Activated naive CD4-positive, alpha-beta T cell treated with anti-CD3 and anti-CD28 coated beads, Interleukin-2, amount 50 U/mL, for 72 hours (primary cell): ENCODE data around the gene ZNF784. TPM values are rescaled to one million over a fixed set of nuclear protein-coding genes. Genes with fewer than 3 reads are reported as not detected.
A peak's percentile ranks its signal among the peaks of the same experiment; 100 is the strongest.

Source experiments
- ATAC-seq, 2 donors: fragments of 150-1000 bp; cut with Tn5 transposase; 2 replicates each; pipeline ENCODE4 v1.10.0; 2021; ENCODE audit warnings: mild to moderate bottlenecking in 2 of 2, moderate library complexity in 2 of 2
- DNase-seq, 2 donors: peaks; one replicate each; pipeline ENCODE4 v3.0.0; 2021 to 2022; ENCODE audit warnings: low spot score in 2 of 2
- H3K27ac Mint-ChIP-seq, 2 donors: one replicate each; pipeline ENCODE4 v1.8.0; 2022; ENCODE audit warnings: mild to moderate bottlenecking in 2 of 2, mixed read lengths in 2 of 2
- H3K36me3 Mint-ChIP-seq, 2 donors: one replicate each; pipeline ENCODE4 v1.8.0; 2022; ENCODE audit warnings: mixed read lengths in 2 of 2
- H3K9me3 Mint-ChIP-seq, 2 donors: one replicate each; pipeline ENCODE4 v1.8.0; 2022; ENCODE audit warnings: mixed read lengths in 2 of 2
- total RNA-seq, 2 donors: library from RNA; stranded (reverse); gene quantifications; one replicate each; pipeline ENCODE4 v1.2.3, GENCODE V29; 2022

The ZNF784 gene
- 1 to 10 TPM; 3.6 to 3.9 TPM for total RNA-seq

- peak; percentile 91 to 94 for DNase-seq
- Mint-ChIP-seq H3K9me3 (peaks cover 0 to 4% of the 10 kb centered on the region in 2 donors), H3K36me3 (no peaks in the 10 kb centered on the region), H3K27ac (peak within 1 kb of the TSS; percentile 91 to 98)
- peak; percentile 50 to 74 for ATAC-seq
Measured at GRCh38 chr19:55624109-55625003, at the start of gene ZNF784. ZNF784 (minus strand) TSS chr19:55624566; CDS start chr19:55624561, 5 bp downstream.

- ATAC-seq: no peak
- peak overlapping the region; percentile 17 to 79 for H3K27ac Mint-ChIP-seq
- H3K9me3 Mint-ChIP-seq: no peaks in the 10 kb centered on the region
- no peak for DNase-seq
- H3K36me3 Mint-ChIP-seq: peaks cover 21 to 24% of the 10 kb centered on the region in 2 donors
Measured at GRCh38 chr19:55673889-55674288, 49.5 kb upstream of the ZNF784 start.

GRCh38 chr19:55673465-55673864 is 49.1 kb upstream of the ZNF784 start:
- ATAC-seq (no peak), DNase-seq (no peak)
- Mint-ChIP-seq H3K36me3 (peaks cover 17 to 21% of the 10 kb centered on the region in 2 donors), H3K9me3 (no peaks in the 10 kb centered on the region), H3K27ac (peak overlapping the region in 1 of 2 donors; percentile 75)

GRCh38 chr19:55672418-55672817 is 48.1 kb upstream of the ZNF784 start:
- ATAC-seq: no peak
- H3K9me3 Mint-ChIP-seq: no peaks in the 10 kb centered on the region
- H3K36me3 Mint-ChIP-seq: peaks cover 14 to 19% of the 10 kb centered on the region in 2 donors

GRCh38 chr19:55671054-55671378 is 46.6 kb upstream of the ZNF784 start:
- DNase-seq: no peak
- Mint-ChIP-seq H3K27ac (no peak overlapping the region), H3K9me3 (no peaks in the 10 kb centered on the region), H3K36me3 (peaks cover 8 to 19% of the 10 kb centered on the region in 2 donors)
- no peak for ATAC-seq

More at GRCh38 chr19:55672418-55672817, 48.1 kb upstream of the ZNF784 start:
- H3K27ac Mint-ChIP-seq: no peak overlapping the region
- DNase-seq: no peak

- H3K27ac Mint-ChIP-seq: peak overlapping the region in 1 of 2 donors; percentile 14
- ATAC-seq: no peak
- no peaks in the 10 kb centered on the region for H3K9me3 Mint-ChIP-seq
- peaks cover 3 to 14% of the 10 kb centered on the region in 2 donors for H3K36me3 Mint-ChIP-seq
- DNase-seq: no peak
Measured at GRCh38 chr19:55670280-55671053, 46.1 kb upstream of the ZNF784 start.

GRCh38 chr19:55669418-55670279 is 45.3 kb upstream of the ZNF784 start:
- Mint-ChIP-seq H3K36me3 (peaks cover 0 to 12% of the 10 kb centered on the region in 2 donors), H3K27ac (peak overlapping the region in 1 of 2 donors; percentile 79), H3K9me3 (no peaks in the 10 kb centered on the region)
- ATAC-seq (peak in 1 of 2 donors; percentile 4), DNase-seq (no peak)

- no peak for DNase-seq
- Mint-ChIP-seq H3K9me3 (no peaks in the 10 kb centered on the region), H3K27ac (peak overlapping the region in 1 of 2 donors; percentile 79), H3K36me3 (peaks cover 6 to 11% of the 10 kb centered on the region in 2 donors)
- ATAC-seq: no peak
Measured at GRCh38 chr19:55668603-55669348, 44.4 kb upstream of the ZNF784 start.

GRCh38 chr19:55667958-55668357 is 43.6 kb upstream of the ZNF784 start:
- DNase-seq: no peak
- no peak overlapping the region for H3K27ac Mint-ChIP-seq
- H3K9me3 Mint-ChIP-seq: no peaks in the 10 kb centered on the region
- no peak for ATAC-seq
- H3K36me3 Mint-ChIP-seq: peaks cover 10 to 14% of the 10 kb centered on the region in 2 donors

- H3K27ac Mint-ChIP-seq: no peak overlapping the region
- H3K9me3 Mint-ChIP-seq: no peaks in the 10 kb centered on the region
- DNase-seq (no peak), ATAC-seq (no peak)
- peaks cover 14 to 18% of the 10 kb centered on the region in 2 donors for H3K36me3 Mint-ChIP-seq
Measured at GRCh38 chr19:55667511-55667910, 43.1 kb upstream of the ZNF784 start.

GRCh38 chr19:55667006-55667381 is 42.6 kb upstream of the ZNF784 start:
- ATAC-seq (no peak), DNase-seq (no peak)
- no peak overlapping the region for H3K27ac Mint-ChIP-seq
- peaks cover 16 to 21% of the 10 kb centered on the region in 2 donors for H3K36me3 Mint-ChIP-seq
- H3K9me3 Mint-ChIP-seq: no peaks in the 10 kb centered on the region

GRCh38 chr19:55666343-55667005 is 42.1 kb upstream of the ZNF784 start:
- Mint-ChIP-seq H3K9me3 (no peaks in the 10 kb centered on the region), H3K36me3 (peaks cover 19 to 25% of the 10 kb centered on the region in 2 donors), H3K27ac (no peak overlapping the region)
- ATAC-seq (no peak), DNase-seq (no peak)

GRCh38 chr19:55663846-55664536 is 39.6 kb upstream of the ZNF784 start:
- H3K27ac Mint-ChIP-seq: peak overlapping the region; percentile 43 to 81
- H3K36me3 Mint-ChIP-seq: peaks cover 29 to 34% of the 10 kb centered on the region in 2 donors
- ATAC-seq (no peak), DNase-seq (no peak)
- no peaks in the 10 kb centered on the region for H3K9me3 Mint-ChIP-seq

GRCh38 chr19:55661826-55662225 is 37.5 kb upstream of the ZNF784 start:
- ATAC-seq (no peak), DNase-seq (no peak)
- H3K36me3 Mint-ChIP-seq: peaks cover 34 to 42% of the 10 kb centered on the region in 2 donors
- no peaks in the 10 kb centered on the region for H3K9me3 Mint-ChIP-seq
- H3K27ac Mint-ChIP-seq: peak overlapping the region; percentile 59 to 85

- Mint-ChIP-seq H3K9me3 (no peaks in the 10 kb centered on the region), H3K36me3 (peaks cover 40 to 49% of the 10 kb centered on the region in 2 donors), H3K27ac (no peak overlapping the region)
- ATAC-seq (no peak), DNase-seq (no peak)
Measured at GRCh38 chr19:55660991-55661390, 36.6 kb upstream of the ZNF784 start.
